Ovary (tissue), 9 donors: ENCODE data around the gene PHC2. TPM values are rescaled to one million over a fixed set of nuclear protein-coding genes. Genes with fewer than 3 reads are reported as not detected.
A peak's percentile ranks its signal among the peaks of the same experiment; 100 is the strongest.

Experiments
- DNase-seq, 5 donors: peaks; one replicate each; pipeline ENCODE4 v3.0.0-alpha.2; 2019 to 2020
- H3K27ac ChIP-seq, 2 donors: fragments of 200-600 bp; one replicate each; pipeline versions ENCODE4 v1.5.1 to v1.8.0; 2019 to 2022
- H3K27me3 ChIP-seq: fragments of 200-600 bp; one replicate; pipeline ENCODE4 v1.8.0; 2022
- H3K36me3 ChIP-seq: fragments of 200-600 bp; sonication (generic); one replicate; pipeline ENCODE4 v1.5.1; 2019
- H3K4me1 ChIP-seq: one replicate; pipeline ENCODE4 v1.8.1; 2013; ENCODE audit warnings: mild to moderate bottlenecking, moderate library complexity; ENCODE audit not compliant: insufficient read depth
- H3K4me3 ChIP-seq: fragments of 200-600 bp; sonication (generic); one replicate; pipeline ENCODE4 v1.5.1; 2017
- H3K9me3 ChIP-seq, 2 donors: fragments of 200-600 bp in 1 of 2; sonication (generic) in 1 of 2; one replicate each; pipeline versions ENCODE4 v1.5.1 to v1.8.1; 2013 to 2019; ENCODE audit warnings: mild to moderate bottlenecking in 1 of 2, moderate library complexity in 1 of 2
- EP300 ChIP-seq: sonication (generic); formaldehyde crosslinking; IDR thresholded peaks from one replicate; pipeline ENCODE4 v1.6.1; 2017; ENCODE audit warnings: antibody characterized with exemption
- POLR2A ChIP-seq: fragments of 450-650 bp; IDR thresholded peaks from one replicate; pipeline ENCODE4 v1.6.1; 2017; ENCODE audit warnings: antibody characterized with exemption, mild to moderate bottlenecking, moderate library complexity
- WGBS, 3 donors: extraction: QIAGEN DNeasy Blood & Tissue Kit in 1 of 3; methylation state at CpG; one replicate each; pipeline versions ENCODE4 v1.1.5 to v1.1.7; 2013 to 2017; 5-methylcytosine and 5-hydroxymethylcytosine counted together
- intact Hi-C, 4 donors: fragments of 100-400 bp; cut with DNase I; formaldehyde crosslinking; loops; one replicate each; pipeline versions ENCODE4 v1.11.0 to v1.15.1; 2022 to 2023
- polyA plus RNA-seq, 2 donors: library from polyadenylated mRNA; stranded (reverse); fragments of 200-250 nt in 1 of 2; fragments of 350-450 nt in 1 of 2; fragmentation: Illumina TruSeq in 1 of 2; extraction: RNeasy Lipid Tissue Mini Kit (QIAGEN cat#74804) in 1 of 2; gene quantifications; one replicate each; pipeline ENCODE4 v1.2.3, GENCODE V29; 2013 to 2014
- total RNA-seq, 7 donors: library from RNA; depleted of rRNA in 2 of 7; stranded (reverse); fragments of >200 nt in 2 of 7; fragmentation: NEBNext Ultra II Directional in 3 of 7; extraction: Animal tissue kit (Norgen Biotek cat#: 25700) in 3 of 7; gene quantifications; one replicate each; pipeline versions ENCODE4 v1.1.0 to v1.2.4, GENCODE V29; 2016 to 2023
- TF ChIP-seq, protein P1 (sequence below), 3 donors: fragments of 450-650 bp in 2 of 3; fragments of 200-600 bp in 1 of 3; IDR thresholded peaks; one replicate each; pipeline versions ENCODE4 v1.5.1 to v1.8.0; 2016 to 2022; ENCODE audit warnings: antibody characterized with exemption in 3 of 3, mild to moderate bottlenecking in 1 of 3
- donor health status: DM: no; HTN: no; CAD: no; lungs with moderate emphysema.
- donor health status: DM: no; HTN: no; CAD: no.
- donor health status: Bipolar disorder and iron deficiency.
- donor health status: DM: yes; HTN: yes; CAD: no.
- donor health status: DM: no; HTN: no; CAD: no.
- donor health status: DM: yes; HTN: yes; CAD: no.

PHC2 gene
- total and polyA plus RNA-seq, 9 donors: 52.3 to 101 (median 85.5) TPM

DNA sequence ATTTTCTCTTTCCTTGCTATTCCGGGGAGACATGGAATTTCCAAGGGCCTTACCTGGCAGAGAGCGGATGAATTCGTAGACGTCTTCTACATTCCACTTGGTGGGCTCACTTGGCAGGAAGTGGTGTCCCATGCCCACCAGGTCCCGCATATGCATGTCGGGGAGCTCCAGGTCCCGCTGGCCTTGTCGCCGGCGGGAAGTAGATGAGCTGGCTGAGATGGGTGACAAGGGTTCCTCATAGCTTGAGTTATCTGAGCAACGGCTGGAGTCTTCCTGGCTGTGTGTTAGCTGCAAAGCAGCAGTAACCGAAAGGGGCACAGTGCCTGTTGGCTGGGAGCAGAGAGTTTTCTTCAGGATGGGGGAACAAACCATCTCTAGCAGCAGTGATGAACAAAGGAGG, 102.1 kb downstream of the PHC2 start:
- H3K36me3 ChIP-seq: no peaks in the 10 kb centered on the region
- TF ChIP-seq POLR2A: no peak
- TF ChIP-seq, protein P1, sequence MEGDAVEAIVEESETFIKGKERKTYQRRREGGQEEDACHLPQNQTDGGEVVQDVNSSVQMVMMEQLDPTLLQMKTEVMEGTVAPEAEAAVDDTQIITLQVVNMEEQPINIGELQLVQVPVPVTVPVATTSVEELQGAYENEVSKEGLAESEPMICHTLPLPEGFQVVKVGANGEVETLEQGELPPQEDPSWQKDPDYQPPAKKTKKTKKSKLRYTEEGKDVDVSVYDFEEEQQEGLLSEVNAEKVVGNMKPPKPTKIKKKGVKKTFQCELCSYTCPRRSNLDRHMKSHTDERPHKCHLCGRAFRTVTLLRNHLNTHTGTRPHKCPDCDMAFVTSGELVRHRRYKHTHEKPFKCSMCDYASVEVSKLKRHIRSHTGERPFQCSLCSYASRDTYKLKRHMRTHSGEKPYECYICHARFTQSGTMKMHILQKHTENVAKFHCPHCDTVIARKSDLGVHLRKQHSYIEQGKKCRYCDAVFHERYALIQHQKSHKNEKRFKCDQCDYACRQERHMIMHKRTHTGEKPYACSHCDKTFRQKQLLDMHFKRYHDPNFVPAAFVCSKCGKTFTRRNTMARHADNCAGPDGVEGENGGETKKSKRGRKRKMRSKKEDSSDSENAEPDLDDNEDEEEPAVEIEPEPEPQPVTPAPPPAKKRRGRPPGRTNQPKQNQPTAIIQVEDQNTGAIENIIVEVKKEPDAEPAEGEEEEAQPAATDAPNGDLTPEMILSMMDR (IDR thresholded peaks at IDR 0.05): no peak
- TF ChIP-seq EP300: no peak
- intact Hi-C loops: no loop called here
- no peaks in the 10 kb centered on the region for H3K27me3 ChIP-seq
- WGBS, 3 donors: 91% methylated on average over 12 of the region's 12 CpGs
- peaks cover 4% of the 10 kb centered on the region for H3K4me1 ChIP-seq
- peak in 2 of 5 donors; percentile 9 to 23 for DNase-seq
- H3K27ac ChIP-seq: no peak overlapping the region
- H3K4me3 ChIP-seq: no peak overlapping the region
- H3K9me3 ChIP-seq: no peaks in the 10 kb centered on the region

DNA sequence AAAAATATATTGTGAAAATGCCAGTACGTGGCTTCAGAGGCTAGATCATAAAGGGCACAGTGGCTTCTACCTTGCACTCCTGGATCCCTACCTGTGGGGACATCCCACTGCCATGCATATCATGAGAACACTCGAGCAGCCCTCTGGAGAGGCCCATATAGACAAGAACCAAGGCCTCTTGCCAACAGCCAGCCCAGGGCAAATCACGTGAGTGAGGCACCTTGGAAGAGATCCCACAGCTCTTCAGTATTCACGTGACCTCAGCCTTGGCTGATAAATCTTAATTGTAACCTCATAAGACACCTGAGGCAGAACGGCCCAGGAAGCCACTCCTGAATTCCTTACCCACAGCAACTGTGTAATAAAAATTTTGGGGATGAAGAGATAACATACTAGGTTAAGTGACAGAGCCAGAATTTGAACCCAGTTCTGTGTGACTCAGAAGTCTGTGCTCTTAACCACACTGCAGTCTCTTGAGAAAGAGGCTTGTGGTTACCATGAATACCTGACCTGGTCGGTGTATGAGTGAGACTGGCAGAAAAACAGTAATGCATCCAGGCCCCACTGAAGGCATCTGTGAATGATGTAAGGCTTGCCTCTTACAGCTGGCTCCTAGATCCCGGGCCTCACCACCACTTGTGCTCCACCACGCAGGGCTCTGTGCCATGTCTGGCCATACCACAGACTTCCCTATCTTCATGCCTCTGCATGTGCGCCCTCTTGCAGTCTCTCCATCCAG, 103.1 kb downstream of the PHC2 start:
- WGBS, 3 donors: 38 to 45% (median 42%) methylated on average over 9 of the region's 9 CpGs
- intact Hi-C loops: no loop called here
- H3K27ac ChIP-seq: no peak overlapping the region
- TF ChIP-seq, protein P1 (IDR thresholded peaks at IDR 0.05): no peak
- TF ChIP-seq POLR2A: no peak
- TF ChIP-seq EP300: no peak
- no peaks in the 10 kb centered on the region for H3K27me3 ChIP-seq
- H3K4me1 ChIP-seq: peaks cover 3% of the 10 kb centered on the region
- peak in 4 of 5 donors; percentile 45 to 56 (median 52) for DNase-seq
- H3K4me3 ChIP-seq: no peak overlapping the region
- no peaks in the 10 kb centered on the region for H3K9me3 ChIP-seq
- no peaks in the 10 kb centered on the region for H3K36me3 ChIP-seq

GRCh38 chr1:33326785-33327184, 104.1 kb downstream of the PHC2 start:
- Histone ChIP-seq H3K9me3 (no peaks in the 10 kb centered on the region), H3K27ac (no peak overlapping the region), H3K27me3 (no peaks in the 10 kb centered on the region), H3K4me1 (peaks cover 3% of the 10 kb centered on the region), H3K36me3 (no peaks in the 10 kb centered on the region), H3K4me3 (no peak overlapping the region)
- 58 to 72% (median 63%) methylated on average over 9 of the region's 9 CpGs for WGBS, 3 donors
- intact Hi-C loops: no loop called here
- TF ChIP-seq, protein P1 (IDR thresholded peaks at IDR 0.05): no peak
- no peak for TF ChIP-seq POLR2A
- TF ChIP-seq EP300: no peak
- DNase-seq: peak in 2 of 5 donors; percentile 44 to 69

GRCh38 chr1:33324677-33325575, 106.0 kb downstream of the PHC2 start:
- 44 to 48% (median 46%) methylated on average over 22 of the region's 22 CpGs for WGBS, 3 donors
- Histone ChIP-seq H3K4me1 (peaks cover 3% of the 10 kb centered on the region), H3K4me3 (no peak overlapping the region), H3K9me3 (no peaks in the 10 kb centered on the region), H3K36me3 (no peaks in the 10 kb centered on the region), H3K27ac (peak overlapping the region in 1 of 2 donors; percentile 21), H3K27me3 (no peaks in the 10 kb centered on the region)
- peak in 1 of 5 donors; percentile 51 for DNase-seq
- intact Hi-C loops: no loop called here
- TF ChIP-seq, protein P1 (IDR thresholded peaks at IDR 0.05): no peak
- TF ChIP-seq POLR2A (no peak), EP300 (no peak)
